Glomerular visceral epithelial cell (primary cell): ENCODE measurements around the gene HSD3B2.
A peak's percentile ranks its signal among the peaks of the same experiment; 100 is the strongest.

Experiments used
- DNase-seq: peaks from one replicate; pipeline ENCODE4 v3.0.0-alpha.2; 2016; ENCODE audit errors: extremely low spot score

HSD3B2 gene

GRCh38 chr1:119453021-119453420 lies 38.1 kb downstream of the HSD3B2 start:
- DNase-seq, result peak; percentile 80

- DNase-seq, result no peak
Measured at GRCh38 chr1:119462964-119463363, 48.0 kb downstream of the HSD3B2 start.

- no peak for DNase-seq
Measured at GRCh38 chr1:119463569-119463968, 48.6 kb downstream of the HSD3B2 start.

- no peak for DNase-seq
Measured at GRCh38 chr1:119466445-119466844, 51.5 kb downstream of the HSD3B2 start.

GRCh38 chr1:119467219-119467618 lies 52.3 kb downstream of the HSD3B2 start:
- DNase-seq, result no peak

GRCh38 chr1:119467857-119468668 lies 53.1 kb downstream of the HSD3B2 start:
- DNase-seq, result no peak

- DNase-seq, result no peak
Measured at GRCh38 chr1:119469741-119470140, 54.8 kb downstream of the HSD3B2 start.

GRCh38 chr1:119470377-119470776 lies 55.4 kb downstream of the HSD3B2 start:
- DNase-seq, result no peak

- no peak for DNase-seq
Measured at GRCh38 chr1:119470958-119471357, 56.0 kb downstream of the HSD3B2 start.

GRCh38 chr1:119471566-119471965 lies 56.6 kb downstream of the HSD3B2 start:
- DNase-seq, result no peak

- DNase-seq, result no peak
Measured at GRCh38 chr1:119472080-119472818, 57.3 kb downstream of the HSD3B2 start.
